Astrocyte (in vitro differentiated cells and primary cell): ENCODE data around the gene KCNMA1. TPM values are rescaled to one million over a fixed set of nuclear protein-coding genes. Genes with fewer than 3 reads are reported as not detected.

Experiments
- DNase-seq: peaks from one replicate; pipeline ENCODE4 v3.0.0-alpha.2; 2010; ENCODE audit warnings: low read depth
- FAIRE-seq: peaks from 2 replicates; lab custom pipeline; 2011; peaks lifted over from hg19 to GRCh38; lab: Jason Lieb, UNC
- H2AFZ ChIP-seq: 2 replicates; pipeline ENCODE4 v1.6.0; 2012; ENCODE audit warnings: low read depth, low read length, inconsistent platforms
- H3K27ac ChIP-seq: 2 replicates; pipeline ENCODE4 v1.5.1; 2011; ENCODE audit warnings: low read depth, low read length, inconsistent platforms
- H3K27me3 ChIP-seq: 2 replicates; pipeline ENCODE4 v1.6.0; 2011; ENCODE audit warnings: low read length, inconsistent platforms; ENCODE audit not compliant: insufficient read depth
- H3K36me3 ChIP-seq: 2 replicates; pipeline ENCODE4 v1.5.1; 2011; ENCODE audit warnings: low read length, inconsistent platforms; ENCODE audit not compliant: insufficient read depth
- H3K4me1 ChIP-seq: 2 replicates; pipeline ENCODE4 v1.5.1; 2011; ENCODE audit warnings: low read length, inconsistent platforms; ENCODE audit not compliant: insufficient read depth
- H3K4me2 ChIP-seq: 2 replicates; pipeline ENCODE4 v1.6.0; 2012; ENCODE audit warnings: low read length, inconsistent platforms
- H3K4me3 ChIP-seq: 2 replicates; pipeline ENCODE4 v1.5.1; 2011; ENCODE audit warnings: low read depth, mild to moderate bottlenecking, low read length, inconsistent platforms; ENCODE audit not compliant: insufficient read depth
- H3K79me2 ChIP-seq: 2 replicates; pipeline ENCODE4 v1.6.0; 2012; ENCODE audit warnings: mild to moderate bottlenecking, low read length, inconsistent platforms; ENCODE audit not compliant: insufficient read depth
- H3K9ac ChIP-seq: 2 replicates; pipeline ENCODE4 v1.6.0; 2012; ENCODE audit warnings: mild to moderate bottlenecking, low read length, inconsistent platforms
- H3K9me3 ChIP-seq: 2 replicates; pipeline ENCODE4 v1.5.1; 2012; ENCODE audit warnings: low read depth, mild to moderate bottlenecking, low read length, inconsistent platforms; ENCODE audit not compliant: insufficient read depth
- H4K20me1 ChIP-seq: 2 replicates; pipeline ENCODE4 v1.6.0; 2012; ENCODE audit warnings: low read length, inconsistent platforms; ENCODE audit not compliant: insufficient read depth
- H3K27ac Mint-ChIP-seq: one replicate; pipeline ENCODE4 v1.8.0; 2021; ENCODE audit warnings: mild to moderate bottlenecking, mixed read lengths; ENCODE audit not compliant: unreplicated experiment
- H3K27me3 Mint-ChIP-seq: one replicate; pipeline ENCODE4 v1.8.0; 2021; ENCODE audit warnings: low read depth, mixed read lengths; ENCODE audit not compliant: unreplicated experiment
- H3K36me3 Mint-ChIP-seq: one replicate; pipeline ENCODE4 v1.8.0; 2021; ENCODE audit warnings: low read depth, mixed read lengths; ENCODE audit not compliant: unreplicated experiment
- H3K4me1 Mint-ChIP-seq: one replicate; pipeline ENCODE4 v1.8.0; 2021; ENCODE audit warnings: low read depth, mixed read lengths; ENCODE audit not compliant: unreplicated experiment
- H3K4me3 Mint-ChIP-seq: one replicate; pipeline ENCODE4 v1.8.0; 2021; ENCODE audit warnings: mild to moderate bottlenecking, moderate library complexity, mixed read lengths; ENCODE audit not compliant: unreplicated experiment
- H3K9me3 Mint-ChIP-seq: one replicate; pipeline ENCODE4 v1.8.0; 2021; ENCODE audit warnings: mild to moderate bottlenecking, mixed read lengths; ENCODE audit not compliant: unreplicated experiment
- CTCF ChIP-seq: IDR thresholded peaks from 2 replicates; pipeline ENCODE4 v1.5.1; 2011; ENCODE audit warnings: low read depth, mild to moderate bottlenecking, inconsistent platforms, low read length, moderate library complexity; ENCODE audit not compliant: insufficient read depth
- EZH2 ChIP-seq: IDR thresholded peaks from 2 replicates; pipeline ENCODE4 v1.6.1; 2012; ENCODE audit warnings: mild to moderate bottlenecking, low read length, inconsistent platforms; ENCODE audit not compliant: insufficient read depth
- total RNA-seq: library from RNA; stranded (reverse); gene quantifications from 2 replicates; pipeline ENCODE4 v1.2.1, GENCODE V29; 2021

The KCNMA1 gene
- total RNA-seq, 1 donor from 2014 or later = 45.8 TPM

- peaks cover 3% of the 10 kb centered on the region for H3K27me3 Mint-ChIP-seq
- Histone ChIP-seq H2AFZ (no peak overlapping the region), H4K20me1 (peaks cover 37% of the 10 kb centered on the region), H3K79me2 (peaks cover 65% of the 10 kb centered on the region), H3K36me3 (no peaks in the 10 kb centered on the region), H3K4me3 (no peak overlapping the region), H3K4me1 (peaks cover 7% of the 10 kb centered on the region), H3K27ac (no peak overlapping the region), H3K9me3 (no peaks in the 10 kb centered on the region), H3K4me2 (no peak overlapping the region), H3K9ac (no peak overlapping the region), H3K27me3 (no peaks in the 10 kb centered on the region)
- no peaks in the 10 kb centered on the region for H3K9me3 Mint-ChIP-seq
- peaks cover 42% of the 10 kb centered on the region for H3K4me1 Mint-ChIP-seq
- H3K4me3 Mint-ChIP-seq = no peak overlapping the region
- no peak overlapping the region for H3K27ac Mint-ChIP-seq
- peaks cover 6% of the 10 kb centered on the region for H3K36me3 Mint-ChIP-seq
- no peak for TF ChIP-seq EZH2
- no peak for TF ChIP-seq CTCF
- no peak for DNase-seq
- no peak for FAIRE-seq
Measured at GRCh38 chr10:77608281-77608680, 29.3 kb downstream of the KCNMA1 start.

GRCh38 chr10:77606751-77607150 lies 30.9 kb downstream of the KCNMA1 start:
- H3K4me1 Mint-ChIP-seq = peaks cover 54% of the 10 kb centered on the region

More at GRCh38 chr10:77606751-77607150, 30.9 kb downstream of the KCNMA1 start:
- no peak overlapping the region for H3K4me2 ChIP-seq
- H3K79me2 ChIP-seq = peaks cover 66% of the 10 kb centered on the region
- Mint-ChIP-seq H3K27ac (no peak overlapping the region), H3K27me3 (no peaks in the 10 kb centered on the region), H3K9me3 (no peaks in the 10 kb centered on the region), H3K4me3 (no peak overlapping the region), H3K36me3 (peaks cover 6% of the 10 kb centered on the region)
- H3K27me3 ChIP-seq = no peaks in the 10 kb centered on the region
- peaks cover 15% of the 10 kb centered on the region for H3K4me1 ChIP-seq
- no peaks in the 10 kb centered on the region for H3K36me3 ChIP-seq
- H3K27ac ChIP-seq = no peak overlapping the region
- FAIRE-seq = no peak
- TF ChIP-seq EZH2 = no peak
- no peak for TF ChIP-seq CTCF
- H3K9ac ChIP-seq = no peak overlapping the region
- no peaks in the 10 kb centered on the region for H3K9me3 ChIP-seq
- H3K4me3 ChIP-seq = no peak overlapping the region
- no peak for DNase-seq
- H4K20me1 ChIP-seq = peaks cover 29% of the 10 kb centered on the region
- H2AFZ ChIP-seq = no peak overlapping the region
